Activated CD8-positive, alpha-beta memory T cell treated with anti-CD3 and anti-CD28 coated beads, Interleukin-2, amount 50 U/mL, for 24 hours (primary cell): ENCODE data around the gene CST9L.

ENCODE experiments used
- DNase-seq: peaks from one replicate; pipeline ENCODE4 v3.0.0-alpha.2; 2020; ENCODE audit errors: extremely low read depth

Gene CST9L

GRCh38 chr20:23546435-23547144, 21.7 kb downstream of the CST9L start:
- DNase-seq = no peak

- no peak for DNase-seq
Observed at GRCh38 chr20:23544133-23544532, 24.2 kb downstream of the CST9L start.

GRCh38 chr20:23542801-23543200, 25.5 kb downstream of the CST9L start:
- no peak for DNase-seq

- DNase-seq = no peak
Observed at GRCh38 chr20:23541776-23542175, 26.5 kb downstream of the CST9L start.

- DNase-seq = no peak
Observed at GRCh38 chr20:23541330-23541729, 27.0 kb downstream of the CST9L start.

- DNase-seq = no peak
Observed at GRCh38 chr20:23540624-23541023, 27.7 kb downstream of the CST9L start.

GRCh38 chr20:23537030-23537429, 31.3 kb downstream of the CST9L start:
- no peak for DNase-seq

GRCh38 chr20:23536328-23536974, 31.8 kb downstream of the CST9L start:
- DNase-seq = no peak

GRCh38 chr20:23534801-23535593, 33.3 kb downstream of the CST9L start:
- no peak for DNase-seq

- DNase-seq = no peak
Observed at GRCh38 chr20:23533161-23533560, 35.1 kb downstream of the CST9L start.

GRCh38 chr20:23532533-23532932, 35.8 kb downstream of the CST9L start:
- no peak for DNase-seq

- DNase-seq = no peak
Observed at GRCh38 chr20:23530937-23531567, 37.2 kb downstream of the CST9L start.

GRCh38 chr20:23528867-23529431, 39.3 kb downstream of the CST9L start:
- DNase-seq = no peak

GRCh38 chr20:23526850-23527249, 41.4 kb downstream of the CST9L start:
- no peak for DNase-seq

- no peak for DNase-seq
Observed at GRCh38 chr20:23524146-23524545, 44.1 kb downstream of the CST9L start.

- no peak for DNase-seq
Observed at GRCh38 chr20:23520185-23520584, 48.1 kb downstream of the CST9L start.

- DNase-seq = no peak
Observed at GRCh38 chr20:23519556-23519955, 48.7 kb downstream of the CST9L start.

GRCh38 chr20:23517719-23518118, 50.6 kb downstream of the CST9L start:
- no peak for DNase-seq

- no peak for DNase-seq
Observed at GRCh38 chr20:23515250-23515939, 52.9 kb downstream of the CST9L start.

- DNase-seq = no peak
Observed at GRCh38 chr20:23514848-23515247, 53.4 kb downstream of the CST9L start.
